Loucy (cell line): Measurements from ENCODE around the gene JOSD2.

ENCODE experiments used
- H2AFZ ChIP-seq: fragments of 200-600 bp; sonication (generic); 2 replicates; pipeline ENCODE4 v1.6.0; 2016; ENCODE audit warnings: antibody characterized with exemption, mild to moderate bottlenecking, low read length, moderate library complexity
- H3F3A ChIP-seq: fragments of 200-600 bp; 2 replicates; pipeline ENCODE4 v1.6.0; 2016; ENCODE audit warnings: antibody characterized with exemption, low read depth, mild to moderate bottlenecking
- H3K27me3 ChIP-seq: fragments of 200-600 bp; sonication (generic); 2 replicates; pipeline ENCODE4 v1.6.1; 2014; ENCODE audit warnings: low read length, mild to moderate bottlenecking; ENCODE audit not compliant: insufficient read depth, poor library complexity, severe bottlenecking
- H3K36me3 ChIP-seq: fragments of 200-600 bp; sonication (generic); 2 replicates; pipeline ENCODE4 v1.6.1; 2016; ENCODE audit warnings: low read length; ENCODE audit not compliant: insufficient read depth
- H3K4me1 ChIP-seq: fragments of 200-600 bp; sonication (generic); 2 replicates; pipeline ENCODE4 v1.5.1; 2014; ENCODE audit warnings: low read length, mild to moderate bottlenecking; ENCODE audit not compliant: insufficient read depth, poor library complexity, severe bottlenecking
- H3K4me2 ChIP-seq: fragments of 200-600 bp; sonication (generic); 2 replicates; pipeline ENCODE4 v1.6.0; 2014; ENCODE audit warnings: antibody characterized with exemption, low read length, low read depth, mild to moderate bottlenecking; ENCODE audit not compliant: poor library complexity, severe bottlenecking
- H3K4me3 ChIP-seq: fragments of 200-600 bp; sonication (generic); 2 replicates; pipeline ENCODE4 v1.5.1; 2014; ENCODE audit warnings: low read length, mild to moderate bottlenecking, mixed read lengths; ENCODE audit not compliant: poor library complexity, severe bottlenecking
- H3K79me2 ChIP-seq: fragments of 200-600 bp; sonication (generic); 2 replicates; pipeline ENCODE4 v1.6.1; 2014; ENCODE audit warnings: low read length; ENCODE audit not compliant: insufficient read depth
- H3K9ac ChIP-seq: fragments of 200-600 bp; sonication (generic); 2 replicates; pipeline ENCODE4 v1.6.0; 2014; ENCODE audit warnings: mild to moderate bottlenecking, low read depth, low read length, moderate library complexity; ENCODE audit not compliant: poor library complexity, severe bottlenecking
- H3K9me2 ChIP-seq: fragments of 200-600 bp; sonication (generic); replicated peaks from 2 replicates; pipeline ENCODE4 v1.6.1; 2016; ENCODE audit warnings: low read depth, low read length, mixed read lengths
- H3K9me3 ChIP-seq: fragments of 200-600 bp; sonication (generic); 2 replicates; pipeline ENCODE4 v1.6.1; 2014; ENCODE audit warnings: mild to moderate bottlenecking, antibody characterized with exemption, low read length, low read depth; ENCODE audit not compliant: insufficient read depth
- H4K20me1 ChIP-seq: fragments of 200-600 bp; sonication (generic); 2 replicates; pipeline ENCODE4 v1.6.0; 2014; ENCODE audit warnings: antibody characterized with exemption, low read length, mild to moderate bottlenecking; ENCODE audit not compliant: insufficient read depth, poor library complexity, severe bottlenecking
- CTCF ChIP-seq: fragments of 200-600 bp; sonication (generic); conservative IDR thresholded peaks from 2 replicates; pipeline ENCODE4 v1.5.1; 2014; ENCODE audit warnings: mild to moderate bottlenecking, antibody characterized with exemption, low read length
- EZH2phosphoT487 ChIP-seq: fragments of 200-600 bp; IDR thresholded peaks from 2 replicates; pipeline ENCODE4 v1.6.1; 2018; ENCODE audit warnings: antibody characterized with exemption, mild to moderate bottlenecking, moderate library complexity, borderline replicate concordance

JOSD2 gene

DNA sequence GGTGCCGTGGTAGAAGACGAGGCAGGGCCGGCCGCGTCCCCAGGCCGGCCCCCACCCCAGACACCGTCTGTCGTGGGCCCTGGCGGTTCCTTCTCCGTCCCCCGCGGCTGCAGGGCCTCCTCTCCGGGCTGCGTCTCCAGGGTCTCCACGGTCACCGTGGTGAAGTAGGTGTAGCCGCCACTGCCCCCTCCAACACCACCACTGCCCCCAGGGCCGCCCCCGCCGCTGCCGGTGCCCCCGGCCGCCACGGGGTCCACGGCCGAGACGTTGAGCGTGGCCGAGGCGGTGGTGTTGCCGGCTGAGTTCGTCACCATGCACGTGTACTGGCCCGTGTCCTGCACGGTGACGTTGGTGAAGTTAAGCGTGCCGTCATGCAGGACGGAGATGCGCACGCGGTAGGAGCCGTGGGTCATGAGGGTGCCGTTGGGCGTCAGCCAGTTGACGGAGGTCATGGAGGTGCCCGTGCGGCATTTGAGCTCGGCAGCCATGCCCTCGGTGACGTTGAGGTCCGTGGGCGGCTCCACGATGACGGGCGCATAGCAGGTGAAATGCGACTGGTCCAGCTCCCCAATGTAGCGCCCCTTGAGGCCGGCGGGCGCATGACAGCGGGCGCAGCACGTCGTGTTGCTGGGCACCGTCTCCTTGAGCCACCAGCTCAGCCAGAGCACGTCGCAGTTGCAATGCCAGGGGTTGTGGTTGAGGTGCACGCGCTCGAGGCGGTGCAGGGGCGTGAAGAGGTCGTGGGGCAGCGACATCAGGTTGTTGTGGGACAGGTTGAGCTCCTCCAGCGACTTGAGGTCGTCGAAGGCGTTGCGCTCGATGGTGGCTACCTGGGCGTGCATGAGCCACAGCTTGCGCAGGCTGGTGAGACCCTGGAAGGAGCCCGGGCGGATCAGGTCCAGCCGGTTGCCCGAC lies 7.4 kb upstream of the JOSD2 start:
- Histone ChIP-seq H3K4me3 (no peak overlapping the region), H3K79me2 (no peaks in the 10 kb centered on the region), H3K4me2 (no peak overlapping the region), H3K9ac (no peak overlapping the region), H3K9me3 (no peaks in the 10 kb centered on the region), H3K36me3 (no peaks in the 10 kb centered on the region), H3K27me3 (no peaks in the 10 kb centered on the region), H3K9me2 (no peaks in the 10 kb centered on the region), H2AFZ (no peak overlapping the region), H3K4me1 (no peaks in the 10 kb centered on the region), H3F3A (no peaks in the 10 kb centered on the region), H4K20me1 (no peaks in the 10 kb centered on the region)
- TF ChIP-seq CTCF, result peak; percentile 6; the same call in 1 of the 2 replicates
- TF ChIP-seq EZH2phosphoT487, result no peak

- H3K4me1 ChIP-seq, result no peaks in the 10 kb centered on the region
- no peak overlapping the region for H2AFZ ChIP-seq
- no peaks in the 10 kb centered on the region for H3K27me3 ChIP-seq
- H3K9me2 ChIP-seq, result no peaks in the 10 kb centered on the region
- H3K79me2 ChIP-seq, result no peaks in the 10 kb centered on the region
- no peaks in the 10 kb centered on the region for H3K9me3 ChIP-seq
- TF ChIP-seq CTCF (no peak), EZH2phosphoT487 (no peak)
- H3K9ac ChIP-seq, result no peak overlapping the region
- H3F3A ChIP-seq, result no peaks in the 10 kb centered on the region
- no peak overlapping the region for H3K4me3 ChIP-seq
- no peak overlapping the region for H3K4me2 ChIP-seq
- no peaks in the 10 kb centered on the region for H3K36me3 ChIP-seq
- H4K20me1 ChIP-seq, result no peaks in the 10 kb centered on the region
Measured at GRCh38 chr19:50517704-50518075, 6.7 kb upstream of the JOSD2 start.

- H3K4me2 ChIP-seq, result no peak overlapping the region
Measured at GRCh38 chr19:50516964-50517703, 6.1 kb upstream of the JOSD2 start.

More at GRCh38 chr19:50516964-50517703, 6.1 kb upstream of the JOSD2 start:
- no peaks in the 10 kb centered on the region for H4K20me1 ChIP-seq
- no peak overlapping the region for H3K4me3 ChIP-seq
- H3K9me2 ChIP-seq, result no peaks in the 10 kb centered on the region
- H2AFZ ChIP-seq, result no peak overlapping the region
- no peaks in the 10 kb centered on the region for H3K79me2 ChIP-seq
- no peaks in the 10 kb centered on the region for H3K4me1 ChIP-seq
- no peak overlapping the region for H3K9ac ChIP-seq
- no peaks in the 10 kb centered on the region for H3K36me3 ChIP-seq
- H3K27me3 ChIP-seq, result no peaks in the 10 kb centered on the region
- no peaks in the 10 kb centered on the region for H3F3A ChIP-seq
- TF ChIP-seq EZH2phosphoT487 (no peak), CTCF (no peak)
- H3K9me3 ChIP-seq, result no peaks in the 10 kb centered on the region
